ENCODE measurements around the gene NAA10. TPM values are rescaled to one million over a fixed set of nuclear protein-coding genes. Genes with fewer than 3 reads are reported as not detected.

NAA10 gene
- total RNA-seq, 1 donor from 2014 or later: 51.8 TPM

GRCh38 chrX:153883163-153883843 lies 51.5 kb downstream of the NAA10 start:
- DNase-seq (ENCODE audit: low read depth): no peak

DNA sequence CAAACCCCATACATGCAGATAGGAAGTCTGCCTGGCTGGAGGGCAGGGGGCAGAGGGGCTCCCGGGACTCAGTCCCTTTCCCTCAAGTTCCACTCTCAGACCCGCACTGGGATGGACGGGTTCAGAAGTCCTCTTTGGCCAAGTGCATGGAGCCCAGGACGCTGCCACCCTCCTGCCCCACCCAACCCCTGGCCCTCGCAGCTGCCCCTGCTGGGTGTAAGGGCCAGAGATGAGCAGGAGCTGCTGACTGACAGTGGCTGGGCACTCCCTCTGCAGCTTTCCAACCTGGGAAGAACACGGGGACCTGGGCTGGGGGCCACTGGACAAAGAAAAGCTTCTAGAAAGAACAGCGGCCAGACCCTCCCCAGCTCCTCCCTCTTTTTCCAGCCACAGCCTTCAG lies 52.3 kb downstream of the NAA10 start:
- no peak for DNase-seq (ENCODE audit: low read depth)

DNA sequence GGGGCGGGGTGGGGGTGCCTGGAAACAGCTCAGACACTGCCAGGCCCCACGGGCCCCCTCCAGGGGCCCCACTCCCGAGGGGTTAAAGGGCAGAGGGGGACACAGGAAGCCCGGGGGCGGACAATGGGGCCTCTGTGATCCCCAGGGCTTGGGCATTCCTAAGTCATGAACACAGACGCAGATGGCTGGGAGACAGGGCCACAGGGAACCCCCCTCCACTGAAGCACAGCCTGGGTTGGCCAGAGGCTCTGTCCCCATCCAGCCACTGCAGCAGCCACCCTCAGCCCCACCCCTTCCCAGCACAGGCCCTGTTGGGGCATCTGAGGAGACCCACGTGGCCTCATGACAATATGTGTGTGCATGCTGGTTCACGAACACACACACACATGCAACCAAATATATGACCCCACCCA lies 52.7 kb downstream of the NAA10 start:
- no peak for DNase-seq (ENCODE audit: low read depth)

DNA sequence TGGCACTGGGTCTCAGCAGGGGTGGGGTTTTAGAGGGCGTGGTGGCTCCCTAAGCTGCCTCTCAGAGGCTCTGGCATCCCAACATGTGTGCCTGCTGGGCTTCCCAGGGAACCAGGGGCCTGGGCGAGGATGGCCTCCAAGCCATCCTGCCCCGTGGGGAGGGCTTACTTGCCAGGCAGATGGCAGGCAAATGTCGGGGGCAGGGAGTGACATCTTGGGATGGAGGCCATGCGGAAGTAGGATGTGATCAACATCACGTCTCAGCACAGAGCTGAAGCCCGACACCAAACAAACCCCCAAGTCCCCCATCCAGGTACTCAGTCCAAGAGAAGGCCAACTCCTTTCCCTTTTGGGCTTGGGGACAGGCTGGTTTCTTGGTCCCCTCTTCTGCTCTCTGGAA lies 53.6 kb downstream of the NAA10 start:
- DNase-seq (ENCODE audit: low read depth): no peak

DNA sequence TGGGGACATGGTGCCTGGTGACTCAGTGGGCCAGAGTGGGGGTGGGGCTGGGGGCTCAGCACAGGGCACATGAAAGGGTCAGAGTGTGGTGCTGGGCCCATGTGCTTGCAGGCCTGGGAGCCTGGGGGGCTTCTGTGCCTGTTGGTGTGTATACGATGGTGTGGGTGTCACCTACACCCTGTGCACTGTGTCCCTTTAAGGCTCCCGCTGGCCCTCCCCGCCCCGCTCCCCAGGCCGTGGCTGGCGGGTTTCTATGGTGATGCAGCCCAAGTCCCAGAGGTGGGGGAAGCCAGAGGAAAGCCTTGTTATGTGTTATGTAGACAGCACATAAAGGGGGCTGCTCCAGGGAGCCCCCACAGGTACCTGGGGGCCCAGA lies 54.4 kb downstream of the NAA10 start:
- no peak for DNase-seq (ENCODE audit: low read depth)

GRCh38 chrX:153879741-153880439 lies 54.9 kb downstream of the NAA10 start:
- DNase-seq (ENCODE audit: low read depth): no peak

Other genes starting within 250 kb of the NAA10 start
- 9.2 and 80.4 TPM in 2 replicates for gene SLC6A8, start 247.1 kb downstream of the NAA10 start, total RNA-seq
- 233 and 273 TPM in 2 replicates for gene BCAP31, start 210.7 kb downstream of the NAA10 start, total RNA-seq
- 10.6 and 22.3 TPM in 2 replicates for gene ABCD1, start 210.2 kb downstream of the NAA10 start, total RNA-seq
- 2.6 and 10.3 TPM in 2 replicates for gene PLXNB3, start 170.8 kb downstream of the NAA10 start, total RNA-seq
- 0.17 and 0.25 TPM in 2 replicates for gene SRPK3, start 154.0 kb downstream of the NAA10 start, total RNA-seq
- 71.7 and 80.9 TPM in 2 replicates for gene IDH3G, start 140.7 kb downstream of the NAA10 start, total RNA-seq
- 59.6 and 140 TPM in 2 replicates for gene SSR4, start 140.4 kb downstream of the NAA10 start, total RNA-seq
- gene PDZD4, start 104.5 kb downstream of the NAA10 start, total RNA-seq: under 0.01 and 0.30 TPM in 2 replicates
- gene L1CAM, start 48.9 kb downstream of the NAA10 start, total RNA-seq: 88.0 and 623 TPM in 2 replicates
- gene AVPR2, start 30.4 kb downstream of the NAA10 start, total RNA-seq: 0.70 and 1.0 TPM in 2 replicates
- gene ARHGAP4, start 8.8 kb downstream of the NAA10 start, total RNA-seq: 11.8 and 19.3 TPM in 2 replicates
- gene RENBP, start 9.6 kb upstream of the NAA10 start, total RNA-seq: 1.9 and 3.6 TPM in 2 replicates
- gene HCFC1, start 36.8 kb upstream of the NAA10 start, total RNA-seq: 11.6 and 34.7 TPM in 2 replicates
- gene TMEM187, start 37.7 kb upstream of the NAA10 start, total RNA-seq: 5.4 and 8.3 TPM in 2 replicates
- 78.7 and 79.4 TPM in 2 replicates for gene IRAK1, start 84.9 kb upstream of the NAA10 start, total RNA-seq
- 16.7 and 32.1 TPM in 2 replicates for gene MECP2, start 162.7 kb upstream of the NAA10 start, total RNA-seq
- not detected in 2 replicates for gene OPN1LW, start 209.2 kb upstream of the NAA10 start, total RNA-seq
- gene OPN1MW, start 247.6 kb upstream of the NAA10 start, total RNA-seq: not detected in 2 replicates

All from renal cortical epithelial cell (primary cell).